Loucy (cell line): ENCODE results near the gene TFDP1.
A peak's percentile ranks its signal among the peaks of the same experiment; 100 is the strongest.
"Not testable (repeated sequence)": the region's sequence is repeated elsewhere in the genome, so short reads cannot be mapped to it uniquely, and the experiment has no call there.

Experiments
- H2AFZ ChIP-seq: fragments of 200-600 bp; sonication (generic); 2 replicates; pipeline ENCODE4 v1.6.0; 2016; ENCODE audit warnings: antibody characterized with exemption, mild to moderate bottlenecking, low read length, moderate library complexity
- H3F3A ChIP-seq: fragments of 200-600 bp; 2 replicates; pipeline ENCODE4 v1.6.0; 2016; ENCODE audit warnings: antibody characterized with exemption, low read depth, mild to moderate bottlenecking
- H3K27me3 ChIP-seq: fragments of 200-600 bp; sonication (generic); 2 replicates; pipeline ENCODE4 v1.6.1; 2014; ENCODE audit warnings: low read length, mild to moderate bottlenecking; ENCODE audit not compliant: insufficient read depth, poor library complexity, severe bottlenecking
- H3K36me3 ChIP-seq: fragments of 200-600 bp; sonication (generic); 2 replicates; pipeline ENCODE4 v1.6.1; 2016; ENCODE audit warnings: low read length; ENCODE audit not compliant: insufficient read depth
- H3K4me1 ChIP-seq: fragments of 200-600 bp; sonication (generic); 2 replicates; pipeline ENCODE4 v1.5.1; 2014; ENCODE audit warnings: low read length, mild to moderate bottlenecking; ENCODE audit not compliant: insufficient read depth, poor library complexity, severe bottlenecking
- H3K4me2 ChIP-seq: fragments of 200-600 bp; sonication (generic); 2 replicates; pipeline ENCODE4 v1.6.0; 2014; ENCODE audit warnings: antibody characterized with exemption, low read length, low read depth, mild to moderate bottlenecking; ENCODE audit not compliant: poor library complexity, severe bottlenecking
- H3K4me3 ChIP-seq: fragments of 200-600 bp; sonication (generic); 2 replicates; pipeline ENCODE4 v1.5.1; 2014; ENCODE audit warnings: low read length, mild to moderate bottlenecking, mixed read lengths; ENCODE audit not compliant: poor library complexity, severe bottlenecking
- H3K79me2 ChIP-seq: fragments of 200-600 bp; sonication (generic); 2 replicates; pipeline ENCODE4 v1.6.1; 2014; ENCODE audit warnings: low read length; ENCODE audit not compliant: insufficient read depth
- H3K9ac ChIP-seq: fragments of 200-600 bp; sonication (generic); 2 replicates; pipeline ENCODE4 v1.6.0; 2014; ENCODE audit warnings: mild to moderate bottlenecking, low read depth, low read length, moderate library complexity; ENCODE audit not compliant: poor library complexity, severe bottlenecking
- H3K9me2 ChIP-seq: fragments of 200-600 bp; sonication (generic); replicated peaks from 2 replicates; pipeline ENCODE4 v1.6.1; 2016; ENCODE audit warnings: low read depth, low read length, mixed read lengths
- H3K9me3 ChIP-seq: fragments of 200-600 bp; sonication (generic); 2 replicates; pipeline ENCODE4 v1.6.1; 2014; ENCODE audit warnings: mild to moderate bottlenecking, antibody characterized with exemption, low read length, low read depth; ENCODE audit not compliant: insufficient read depth
- H4K20me1 ChIP-seq: fragments of 200-600 bp; sonication (generic); 2 replicates; pipeline ENCODE4 v1.6.0; 2014; ENCODE audit warnings: antibody characterized with exemption, low read length, mild to moderate bottlenecking; ENCODE audit not compliant: insufficient read depth, poor library complexity, severe bottlenecking
- EZH2phosphoT487 ChIP-seq: fragments of 200-600 bp; IDR thresholded peaks from 2 replicates; pipeline ENCODE4 v1.6.1; 2018; ENCODE audit warnings: antibody characterized with exemption, mild to moderate bottlenecking, moderate library complexity, borderline replicate concordance
- TF ChIP-seq, protein P1 (sequence below): fragments of 200-600 bp; sonication (generic); conservative IDR thresholded peaks from 2 replicates; pipeline ENCODE4 v1.5.1; 2014; ENCODE audit warnings: mild to moderate bottlenecking, antibody characterized with exemption, low read length

The TFDP1 gene

DNA sequence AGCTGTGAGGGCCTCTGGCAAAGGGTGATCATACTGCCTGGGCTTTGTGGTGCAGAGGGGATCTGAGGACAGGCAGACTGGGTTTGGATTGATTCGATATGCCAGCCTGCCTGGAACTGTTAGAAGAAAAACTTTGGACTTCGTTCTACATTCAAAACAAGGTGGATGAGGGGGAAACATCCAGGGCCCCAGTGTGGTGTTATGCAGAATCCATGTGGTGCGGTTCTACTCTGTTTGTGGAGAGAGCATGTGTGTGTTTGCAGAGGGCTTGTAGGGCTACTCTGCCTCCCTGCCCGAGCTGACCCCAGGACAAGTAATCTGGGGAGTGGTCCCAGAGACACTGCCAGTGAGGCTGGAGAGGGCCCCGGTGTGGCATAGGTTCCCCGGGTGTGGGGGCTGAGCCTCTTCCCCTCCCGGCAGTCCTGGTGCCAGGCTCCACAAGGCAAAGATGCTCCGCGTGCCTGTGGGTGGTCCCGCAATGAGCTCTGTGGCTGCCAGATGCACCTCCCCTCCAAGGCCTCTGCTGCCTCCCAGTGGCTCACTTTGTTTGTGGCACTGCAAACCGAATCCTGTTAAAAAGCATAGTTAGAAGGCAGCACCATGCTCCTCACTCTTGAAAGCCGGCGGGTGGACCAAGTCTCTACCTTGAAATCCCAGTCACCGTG is 22.3 kb upstream of the TFDP1 start:
- Histone ChIP-seq H3F3A (no peaks in the 10 kb centered on the region), H3K27me3 (no peaks in the 10 kb centered on the region), H3K9me3 (no peaks in the 10 kb centered on the region), H3K4me2 (no peak overlapping the region), H3K9ac (no peak overlapping the region), H3K36me3 (no peaks in the 10 kb centered on the region), H3K4me3 (no peak overlapping the region), H3K79me2 (no peaks in the 10 kb centered on the region), H4K20me1 (no peaks in the 10 kb centered on the region), H2AFZ (no peak overlapping the region), H3K9me2 (no peaks in the 10 kb centered on the region), H3K4me1 (peaks cover 6% of the 10 kb centered on the region)
- TF ChIP-seq, protein P1, sequence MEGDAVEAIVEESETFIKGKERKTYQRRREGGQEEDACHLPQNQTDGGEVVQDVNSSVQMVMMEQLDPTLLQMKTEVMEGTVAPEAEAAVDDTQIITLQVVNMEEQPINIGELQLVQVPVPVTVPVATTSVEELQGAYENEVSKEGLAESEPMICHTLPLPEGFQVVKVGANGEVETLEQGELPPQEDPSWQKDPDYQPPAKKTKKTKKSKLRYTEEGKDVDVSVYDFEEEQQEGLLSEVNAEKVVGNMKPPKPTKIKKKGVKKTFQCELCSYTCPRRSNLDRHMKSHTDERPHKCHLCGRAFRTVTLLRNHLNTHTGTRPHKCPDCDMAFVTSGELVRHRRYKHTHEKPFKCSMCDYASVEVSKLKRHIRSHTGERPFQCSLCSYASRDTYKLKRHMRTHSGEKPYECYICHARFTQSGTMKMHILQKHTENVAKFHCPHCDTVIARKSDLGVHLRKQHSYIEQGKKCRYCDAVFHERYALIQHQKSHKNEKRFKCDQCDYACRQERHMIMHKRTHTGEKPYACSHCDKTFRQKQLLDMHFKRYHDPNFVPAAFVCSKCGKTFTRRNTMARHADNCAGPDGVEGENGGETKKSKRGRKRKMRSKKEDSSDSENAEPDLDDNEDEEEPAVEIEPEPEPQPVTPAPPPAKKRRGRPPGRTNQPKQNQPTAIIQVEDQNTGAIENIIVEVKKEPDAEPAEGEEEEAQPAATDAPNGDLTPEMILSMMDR, result peak; percentile 86
- TF ChIP-seq EZH2phosphoT487, result no peak

DNA sequence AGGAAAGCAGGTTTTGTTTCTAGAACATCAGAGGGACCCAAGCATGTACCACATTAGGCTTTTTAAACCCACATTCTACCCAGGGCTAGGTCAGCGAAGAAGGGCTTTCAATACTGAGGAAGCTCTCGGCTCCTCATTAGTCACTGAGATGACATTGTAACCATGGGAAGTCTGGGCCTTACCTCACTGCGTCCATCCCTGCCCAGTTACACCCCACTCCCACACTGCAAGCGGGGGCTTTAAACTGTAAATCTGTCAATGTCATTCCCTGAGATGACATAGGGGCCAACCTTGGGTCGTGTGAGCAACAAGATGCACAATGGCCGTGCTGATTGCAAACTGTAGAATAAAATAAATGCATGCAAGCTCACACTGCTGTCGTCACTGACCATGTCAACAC is 21.7 kb upstream of the TFDP1 start:
- TF ChIP-seq, protein P1, result no peak
- no peak for TF ChIP-seq EZH2phosphoT487
- Histone ChIP-seq H3F3A (no peaks in the 10 kb centered on the region), H3K4me1 (peaks cover 6% of the 10 kb centered on the region), H3K9ac (no peak overlapping the region), H3K36me3 (no peaks in the 10 kb centered on the region), H3K9me3 (no peaks in the 10 kb centered on the region), H3K4me2 (no peak overlapping the region), H4K20me1 (no peaks in the 10 kb centered on the region), H3K4me3 (no peak overlapping the region), H3K79me2 (no peaks in the 10 kb centered on the region), H2AFZ (no peak overlapping the region), H3K27me3 (no peaks in the 10 kb centered on the region), H3K9me2 (no peaks in the 10 kb centered on the region)

DNA sequence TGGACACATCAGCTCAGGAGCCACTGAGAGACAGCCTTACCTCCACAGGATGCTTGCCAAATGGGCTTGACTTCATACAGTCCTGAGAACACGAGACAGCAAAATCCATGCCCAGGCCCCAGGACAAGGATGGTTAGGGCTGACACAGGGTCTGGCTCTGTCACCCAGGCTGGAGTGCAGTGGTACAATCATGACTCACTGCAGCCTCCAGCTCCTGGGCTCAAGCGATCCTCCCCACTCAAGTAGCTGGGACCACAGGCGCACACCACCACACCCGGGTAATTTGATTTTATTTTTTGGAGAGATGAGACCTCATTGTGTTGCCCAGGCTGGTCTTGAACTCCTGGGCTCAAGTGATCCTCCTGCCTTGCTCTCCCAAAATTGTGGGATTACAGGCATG is 21.0 kb upstream of the TFDP1 start:
- not testable (repeated sequence) for H3K36me3 ChIP-seq, H3K9ac ChIP-seq, H3K9me2 ChIP-seq, H3F3A ChIP-seq, H2AFZ ChIP-seq, H3K4me1 ChIP-seq, H3K4me2 ChIP-seq, H3K9me3 ChIP-seq, H3K4me3 ChIP-seq, H3K79me2 ChIP-seq, H3K27me3 ChIP-seq, H4K20me1 ChIP-seq

DNA sequence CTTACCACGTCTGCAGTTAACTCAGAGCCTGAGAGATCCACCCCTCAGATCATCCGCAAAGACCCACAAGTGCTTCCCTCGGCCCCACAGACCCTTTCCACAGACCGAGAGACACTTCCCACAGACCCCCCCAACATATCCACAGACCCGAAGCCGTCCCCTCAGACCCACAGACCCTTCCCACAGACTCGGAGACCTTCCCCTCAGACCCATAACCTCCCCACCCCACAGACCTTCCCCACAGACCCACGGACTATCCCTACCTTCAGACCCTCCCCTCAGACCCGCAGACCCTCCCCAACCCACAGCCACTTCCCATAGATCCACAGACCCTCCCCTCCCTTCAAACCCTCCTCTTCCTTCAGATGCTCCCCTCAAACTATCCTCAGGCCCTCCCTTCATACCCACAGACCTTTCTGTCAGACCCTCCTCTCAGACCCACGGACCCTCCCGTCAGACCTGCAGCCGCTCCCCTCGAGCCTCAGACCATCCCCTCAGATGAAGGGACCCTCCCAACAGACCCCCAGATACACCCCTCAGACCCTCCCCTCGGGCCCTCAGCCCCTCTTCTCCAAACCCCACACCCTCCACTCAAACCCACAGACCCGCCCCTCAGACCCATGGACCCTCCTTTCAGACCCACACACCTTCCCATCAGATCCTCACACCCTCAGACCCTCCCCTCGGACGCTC is 20.1 kb upstream of the TFDP1 start:
- no peaks in the 10 kb centered on the region for H3K79me2 ChIP-seq
- no peaks in the 10 kb centered on the region for H3K36me3 ChIP-seq
- H3K4me1 ChIP-seq, result peaks cover 6% of the 10 kb centered on the region
- H3K9me3 ChIP-seq, result no peaks in the 10 kb centered on the region
- no peak overlapping the region for H3K4me3 ChIP-seq
- H3K4me2 ChIP-seq, result no peak overlapping the region
- no peaks in the 10 kb centered on the region for H3K27me3 ChIP-seq
- TF ChIP-seq, protein P1, result no peak
- no peak for TF ChIP-seq EZH2phosphoT487
- H3K9me2 ChIP-seq, result no peaks in the 10 kb centered on the region
- H2AFZ ChIP-seq, result no peak overlapping the region
- H3K9ac ChIP-seq, result no peak overlapping the region
- no peaks in the 10 kb centered on the region for H4K20me1 ChIP-seq
- no peaks in the 10 kb centered on the region for H3F3A ChIP-seq
